IPS-18c (cell line): ENCODE measurements around the gene HMGB3.
"Not testable (repeated sequence)": the region's sequence is repeated elsewhere in the genome, so short reads cannot be mapped to it uniquely, and the experiment has no call there.

Experiments used
- H3K4me3 ChIP-seq: 2 replicates; pipeline ENCODE4 v1.7.0; 2013; ENCODE audit warnings: low read depth, mild to moderate bottlenecking, low read length, moderate library complexity; ENCODE audit not compliant: insufficient read depth
- H3K9me3 ChIP-seq: one replicate; pipeline ENCODE4 v1.6.1; 2013; ENCODE audit warnings: mild to moderate bottlenecking, low read length, moderate library complexity; ENCODE audit not compliant: control insufficient read depth, insufficient read depth

The HMGB3 gene

GRCh38 chrX:150968862-150969720 is 14.0 kb upstream of the HMGB3 start:
- Histone ChIP-seq H3K9me3 (peaks cover 4% of the 10 kb centered on the region), H3K4me3 (no peak overlapping the region)

- peaks cover 4% of the 10 kb centered on the region for H3K9me3 ChIP-seq
Measured at GRCh38 chrX:150972450-150972849, 10.7 kb upstream of the HMGB3 start.

GRCh38 chrX:150975655-150976390 is 7.3 kb upstream of the HMGB3 start:
- H3K4me3 ChIP-seq, result no peak overlapping the region

More at GRCh38 chrX:150972450-150972849, 10.7 kb upstream of the HMGB3 start:
- no peak overlapping the region; the same call in 1 of the 2 replicates for H3K4me3 ChIP-seq

GRCh38 chrX:150977411-150978162 is 5.5 kb upstream of the HMGB3 start:
- Histone ChIP-seq H3K9me3 (peaks cover 7% of the 10 kb centered on the region), H3K4me3 (no peak overlapping the region)

More at GRCh38 chrX:150975655-150976390, 7.3 kb upstream of the HMGB3 start:
- peaks cover 4% of the 10 kb centered on the region for H3K9me3 ChIP-seq

GRCh38 chrX:150980186-150980585 is 2.9 kb upstream of the HMGB3 start:
- H3K4me3 ChIP-seq, result no peak overlapping the region
- H3K9me3 ChIP-seq, result peaks cover 11% of the 10 kb centered on the region

- H3K9me3 ChIP-seq, result peaks cover 11% of the 10 kb centered on the region
- no peak overlapping the region for H3K4me3 ChIP-seq
Measured at GRCh38 chrX:150980711-150981110, 2.4 kb upstream of the HMGB3 start.

GRCh38 chrX:150982235-150982787 is 824 bp upstream of the HMGB3 start:
- Histone ChIP-seq H3K4me3 (peak overlapping the region; percentile 56), H3K9me3 (peaks cover 11% of the 10 kb centered on the region)

- peaks cover 11% of the 10 kb centered on the region for H3K9me3 ChIP-seq
- peak overlapping the region; percentile 59 for H3K4me3 ChIP-seq
Measured at GRCh38 chrX:150983521-150984168, 510 bp downstream of the HMGB3 start.

- Histone ChIP-seq H3K4me3 (peak overlapping the region; percentile 55), H3K9me3 (peaks cover 11% of the 10 kb centered on the region)
Measured at GRCh38 chrX:150984169-150984824, 1.2 kb downstream of the HMGB3 start.

GRCh38 chrX:150987687-150988086 is 4.6 kb downstream of the HMGB3 start:
- not testable (repeated sequence) for H3K4me3 ChIP-seq, H3K9me3 ChIP-seq

- peaks cover 7% of the 10 kb centered on the region for H3K9me3 ChIP-seq
Measured at GRCh38 chrX:150989420-150989819, 6.3 kb downstream of the HMGB3 start.

GRCh38 chrX:150990910-150991309 is 7.8 kb downstream of the HMGB3 start:
- no peak overlapping the region for H3K4me3 ChIP-seq
- H3K9me3 ChIP-seq, result peaks cover 4% of the 10 kb centered on the region

More at GRCh38 chrX:150989420-150989819, 6.3 kb downstream of the HMGB3 start:
- H3K4me3 ChIP-seq, result no peak overlapping the region

GRCh38 chrX:151000861-151001331 is 17.8 kb downstream of the HMGB3 start:
- H3K4me3 ChIP-seq, result no peak overlapping the region
- peaks cover 7% of the 10 kb centered on the region for H3K9me3 ChIP-seq

GRCh38 chrX:151004085-151004484 is 20.9 kb downstream of the HMGB3 start:
- peaks cover 7% of the 10 kb centered on the region for H3K9me3 ChIP-seq
- no peak overlapping the region for H3K4me3 ChIP-seq

GRCh38 chrX:151006410-151007109 is 23.4 kb downstream of the HMGB3 start:
- Histone ChIP-seq H3K4me3 (no peak overlapping the region), H3K9me3 (peaks cover 3% of the 10 kb centered on the region)

GRCh38 chrX:151009582-151009981 is 26.4 kb downstream of the HMGB3 start:
- Histone ChIP-seq H3K9me3 (peaks cover 6% of the 10 kb centered on the region), H3K4me3 (no peak overlapping the region)
